Frontal cortex (tissue), 4 donors: ENCODE measurements around the gene MKX. TPM values are rescaled to one million over a fixed set of nuclear protein-coding genes. Genes with fewer than 3 reads are reported as not detected.

ENCODE experiments used
- DNase-seq, 2 donors: peaks; one replicate each; pipeline ENCODE4 v3.0.0; 2012; ENCODE audit warnings: low spot score in 2 of 2
- FAIRE-seq: peaks from 2 replicates; lab custom pipeline; 2012; peaks lifted over from hg19 to GRCh38; lab: Jason Lieb, UNC
- small RNA-seq: library from RNA; depleted of rRNA; stranded (forward); fragments of <200 nt; gene quantifications from one replicate; pipeline ENCODE3, GENCODE V24; 2014
- total RNA-seq: library from RNA; depleted of rRNA; stranded (reverse); fragments of >200 nt; gene quantifications from one replicate; pipeline ENCODE4 v1.2.3, GENCODE V29; 2014
- donor health status: control.
- donor health status: control.
- donor health status: control.

MKX gene
- total RNA-seq, 1 donor from 2014 or later, result 1.6 TPM

DNA sequence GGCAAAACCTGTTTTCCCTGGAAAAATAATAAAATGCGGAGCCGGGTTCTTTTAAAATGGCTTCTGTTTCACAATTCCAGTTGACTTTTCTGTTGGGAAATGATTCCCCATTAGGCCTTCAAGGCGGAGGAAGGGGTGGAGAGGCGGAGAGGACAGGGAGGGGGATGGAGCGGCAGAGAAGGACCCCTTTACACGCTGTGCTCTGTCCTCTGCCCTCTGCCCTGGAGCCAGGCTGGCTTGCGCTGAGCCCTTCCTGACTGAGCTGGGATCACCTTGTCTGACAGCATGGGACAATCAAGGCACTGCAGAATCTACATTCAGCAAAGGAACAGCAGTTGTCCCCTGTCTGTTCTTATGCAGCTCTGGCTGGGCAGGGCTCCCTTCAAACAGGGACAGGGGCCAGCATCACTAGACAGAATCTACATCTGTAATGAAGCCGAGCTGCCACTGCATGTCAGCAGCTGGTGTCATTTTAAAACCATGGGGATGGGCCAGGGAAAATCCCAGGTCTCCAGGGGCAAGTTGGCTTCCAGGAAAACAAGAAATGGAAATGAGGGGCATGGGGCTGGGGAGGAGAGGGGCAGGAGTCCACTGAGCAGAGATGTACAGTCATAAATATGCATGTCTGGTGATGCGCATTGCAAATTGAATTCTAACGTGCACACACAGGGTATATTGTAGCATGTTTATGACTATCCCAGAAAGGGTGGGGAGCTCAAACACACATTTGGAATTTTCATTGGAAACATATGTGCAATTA lies 120.0 kb downstream of the MKX start:
- no peak for FAIRE-seq

DNA sequence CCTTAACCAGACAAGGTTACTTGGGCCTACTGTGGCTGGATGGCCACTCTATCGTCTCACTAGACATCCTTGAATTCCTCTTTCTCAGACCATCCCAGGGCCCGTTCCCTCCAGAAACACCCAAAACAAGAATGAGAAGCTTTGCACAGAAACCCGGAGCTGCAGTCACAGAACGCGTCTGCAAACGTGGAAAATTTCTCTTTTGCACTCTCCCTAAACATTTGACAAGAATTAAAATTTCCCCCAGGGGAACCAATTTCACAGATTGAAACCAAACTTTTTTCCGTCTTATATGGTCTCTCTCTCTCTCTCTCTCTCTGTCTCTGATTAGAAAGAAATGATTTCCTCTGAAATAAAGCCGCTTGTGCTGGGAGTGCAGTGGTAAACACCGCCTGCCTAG lies 120.7 kb downstream of the MKX start:
- FAIRE-seq (no peak), DNase-seq (no peak)

More for the DNA sequence above, 120.0 kb downstream of the MKX start:
- no peak for DNase-seq

Small RNA genes within 50 kb of the gene (small RNA-seq; reads per million reads assigned to genes)
- not detected for gene RN7SKP132

Other genes with a start within 250 kb of the MKX start
- 112 TPM for gene RAB18, start 241.5 kb downstream of the MKX start, total RNA-seq